WTC11 (cell line): ENCODE results near the gene WDPCP. TPM values are rescaled to one million over a fixed set of nuclear protein-coding genes. Genes with fewer than 3 reads are reported as not detected.

Experiments used
- ATAC-seq: fragments of 200-7000 bp; cut with Tn5 transposase; 2 replicates; pipeline ENCODE4 v1.10.0; 2021; ENCODE audit warnings: mild to moderate bottlenecking, moderate library complexity
- CTCF ChIA-PET: fragments of 300-600 bp; sonication (Branson Sonifier 250); formaldehyde crosslinking; loops from one replicate; lab custom pipeline; 2021; ENCODE audit warnings: antibody characterized with exemption; lab: Charles Lee
- POLR2A ChIA-PET: fragments of 350-600 bp; sonication (Branson Sonifier 250); formaldehyde crosslinking; loops from one replicate; lab custom pipeline; 2021; ENCODE audit warnings: antibody characterized with exemption; lab: Charles Lee
- DNase-seq: peaks from one replicate; pipeline ENCODE4 v3.0.0; 2021; ENCODE audit warnings: low spot score
- H3K27ac Mint-ChIP-seq: 2 replicates; pipeline ENCODE4 v1.8.0; 2021; ENCODE audit warnings: mixed read lengths
- H3K27me3 Mint-ChIP-seq: 2 replicates; pipeline ENCODE4 v1.8.0; 2021; ENCODE audit warnings: low read depth, mild to moderate bottlenecking, moderate library complexity, mixed read lengths
- H3K36me3 Mint-ChIP-seq: 2 replicates; pipeline ENCODE4 v1.8.0; 2021; ENCODE audit warnings: mixed read lengths
- H3K4me1 Mint-ChIP-seq: 2 replicates; pipeline ENCODE4 v1.8.0; 2022; ENCODE audit warnings: mixed read lengths
- H3K4me3 Mint-ChIP-seq: 2 replicates; pipeline ENCODE4 v1.8.0; 2021; ENCODE audit warnings: mild to moderate bottlenecking, moderate library complexity, mixed read lengths
- H3K9me3 Mint-ChIP-seq: 2 replicates; pipeline ENCODE4 v1.8.0; 2021; ENCODE audit warnings: mixed read lengths
- CDX4 ChIP-seq: fragments of 250-450 bp; sonication (Bioruptor Pico); IDR thresholded peaks from 2 replicates; pipeline ENCODE4 v1.9.0; 2021; ENCODE audit warnings: moderate library complexity, mild to moderate bottlenecking, inconsistent platforms, borderline replicate concordance
- CREB1 ChIP-seq: sonication (generic); formaldehyde crosslinking; IDR thresholded peaks from 2 replicates; pipeline ENCODE4 v1.8.0; 2023; ENCODE audit warnings: mild to moderate bottlenecking, missing genetic modification reagents
- CREM ChIP-seq: sonication (generic); formaldehyde crosslinking; IDR thresholded peaks from 2 replicates; pipeline ENCODE4 v1.8.1; 2022; ENCODE audit warnings: mild to moderate bottlenecking, missing genetic modification reagents, moderate library complexity
- ELF4 ChIP-seq: sonication (generic); formaldehyde crosslinking; IDR thresholded peaks from 2 replicates; pipeline ENCODE4 v1.8.1; 2022; ENCODE audit warnings: low read depth, mild to moderate bottlenecking, moderate library complexity, missing genetic modification reagents
- EMX1 ChIP-seq: fragments of 250-450 bp; sonication (Bioruptor Pico); IDR thresholded peaks from 2 replicates; pipeline ENCODE4 v1.8.0; 2021; ENCODE audit warnings: mild to moderate bottlenecking
- JUN ChIP-seq: sonication (generic); formaldehyde crosslinking; IDR thresholded peaks from 2 replicates; pipeline ENCODE4 v1.8.0; 2023; ENCODE audit warnings: mild to moderate bottlenecking, missing genetic modification reagents
- KAT7 ChIP-seq: sonication (generic); formaldehyde crosslinking; IDR thresholded peaks from 2 replicates; pipeline ENCODE4 v1.8.1; 2023; ENCODE audit warnings: missing genetic modification reagents, mild to moderate bottlenecking, borderline replicate concordance
- MXD4 ChIP-seq: fragments of 250-450 bp; sonication (Bioruptor Pico); IDR thresholded peaks from 2 replicates; pipeline ENCODE4 v1.8.0; 2021; ENCODE audit warnings: mild to moderate bottlenecking, moderate library complexity, borderline replicate concordance
- NFYB ChIP-seq: sonication (generic); formaldehyde crosslinking; conservative IDR thresholded peaks from 2 replicates; pipeline ENCODE4 v1.8.0; 2022; ENCODE audit warnings: low read depth, missing genetic modification reagents
- OVOL2 ChIP-seq: fragments of 250-450 bp; sonication (Bioruptor Pico); IDR thresholded peaks from 2 replicates; pipeline ENCODE4 v1.9.0; 2021; ENCODE audit warnings: mild to moderate bottlenecking, borderline replicate concordance
- PRRX2 ChIP-seq: fragments of 250-450 bp; sonication (Bioruptor Pico); IDR thresholded peaks from 2 replicates; pipeline ENCODE4 v1.8.0; 2021; ENCODE audit warnings: mild to moderate bottlenecking
- SMAD4 ChIP-seq: sonication (generic); formaldehyde crosslinking; IDR thresholded peaks from 2 replicates; pipeline ENCODE4 v1.8.0; 2022; ENCODE audit warnings: mild to moderate bottlenecking, missing genetic modification reagents
- USF2 ChIP-seq: sonication (generic); formaldehyde crosslinking; IDR thresholded peaks from 2 replicates; pipeline ENCODE4 v1.8.1; 2023; ENCODE audit warnings: mild to moderate bottlenecking, missing genetic modification reagents, moderate library complexity
- ZNF138 ChIP-seq: sonication (generic); formaldehyde crosslinking; conservative IDR thresholded peaks from 2 replicates; pipeline ENCODE4 v1.8.1; 2022; ENCODE audit warnings: mild to moderate bottlenecking, moderate library complexity, missing genetic modification reagents
- ZNF317 ChIP-seq: sonication (generic); formaldehyde crosslinking; IDR thresholded peaks from 2 replicates; pipeline ENCODE4 v1.8.1; 2023; ENCODE audit warnings: low read depth, mild to moderate bottlenecking, moderate library complexity, missing genetic modification reagents, borderline replicate concordance
- ZNF396 ChIP-seq: fragments of 250-450 bp; sonication (Bioruptor Pico); IDR thresholded peaks from 2 replicates; pipeline ENCODE4 v1.8.0; 2021; ENCODE audit warnings: mild to moderate bottlenecking, moderate library complexity, borderline replicate concordance
- ZNF671 ChIP-seq: fragments of 250-450 bp; sonication (Bioruptor Pico); IDR thresholded peaks from 2 replicates; pipeline ENCODE4 v1.8.0; 2021; ENCODE audit warnings: mild to moderate bottlenecking
- total RNA-seq: library from RNA; stranded (reverse); gene quantifications from 3 replicates; pipeline ENCODE4 v1.2.3, GENCODE V29; 2021
- TF ChIP-seq, protein P1 (sequence below): sonication (generic); formaldehyde crosslinking; IDR thresholded peaks from 2 replicates; pipeline ENCODE4 v1.8.0; 2023; ENCODE audit warnings: missing genetic modification reagents, mild to moderate bottlenecking, borderline replicate concordance
- TF ChIP-seq, protein P2 (sequence below): sonication (generic); formaldehyde crosslinking; IDR thresholded peaks from 2 replicates; pipeline ENCODE4 v1.8.1; 2023; ENCODE audit warnings: mild to moderate bottlenecking, moderate library complexity, missing genetic modification reagents
- TF ChIP-seq, protein P3 (sequence below): sonication (generic); formaldehyde crosslinking; IDR thresholded peaks from 2 replicates; pipeline ENCODE4 v1.8.1; 2022; ENCODE audit warnings: mild to moderate bottlenecking, moderate library complexity, missing genetic modification reagents

The WDPCP gene
- total RNA-seq, 1 experiment from 2014 or later: 10.9 TPM

DNA sequence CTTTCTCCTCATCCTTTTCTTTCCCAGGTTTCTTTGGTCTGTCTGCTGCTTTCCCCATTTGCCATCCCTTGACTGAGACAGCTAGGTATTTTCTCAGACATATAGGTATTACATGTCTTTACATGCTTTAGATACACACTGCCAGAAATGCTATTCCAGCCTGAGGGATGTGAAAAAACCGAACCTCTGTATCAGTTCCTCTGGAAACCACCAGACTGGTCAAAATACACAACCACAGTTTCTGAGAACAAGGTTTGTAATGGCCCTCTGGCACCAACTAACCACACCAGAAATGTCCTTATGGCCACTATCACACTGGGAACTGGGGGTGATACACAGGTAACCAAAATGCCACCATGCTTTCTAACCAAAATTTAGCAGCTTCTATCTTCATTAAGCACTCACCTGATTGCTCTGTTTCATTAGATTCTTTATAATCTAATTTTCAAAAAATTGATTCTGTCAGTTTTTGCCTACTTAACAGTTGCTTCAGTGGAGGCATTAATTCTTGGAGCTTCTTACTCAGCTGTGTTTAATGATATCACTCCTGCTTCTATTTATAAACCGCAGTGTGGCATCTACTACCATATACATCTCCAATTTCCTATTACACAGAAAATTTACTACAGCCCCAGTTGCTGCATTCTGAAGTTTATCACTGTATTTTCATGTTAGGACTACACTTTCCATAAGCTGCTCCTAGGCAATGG lies 243.5 kb downstream of the WDPCP start:
- ATAC-seq: no peak
- no peak overlapping the region for H3K4me3 Mint-ChIP-seq
- peaks cover 17% of the 10 kb centered on the region for H3K4me1 Mint-ChIP-seq
- no peak overlapping the region for H3K27ac Mint-ChIP-seq
- ChIA-PET POLR2A (no interaction called here), CTCF (no interaction called here)
- H3K9me3 Mint-ChIP-seq: peaks cover 24% of the 10 kb centered on the region
- peaks cover 16% of the 10 kb centered on the region for H3K36me3 Mint-ChIP-seq
- TF ChIP-seq ZNF396 (CRISPR knock-in tag) (no peak), CREM (CRISPR knock-in tag) (no peak), KAT7 (CRISPR knock-in tag) (no peak), USF2 (no peak), OVOL2 (no peak), PRRX2 (no peak), CREB1 (CRISPR knock-in tag) (no peak), MXD4 (CRISPR knock-in tag) (no peak), ZNF671 (CRISPR knock-in tag) (no peak)
- TF ChIP-seq, protein P1, sequence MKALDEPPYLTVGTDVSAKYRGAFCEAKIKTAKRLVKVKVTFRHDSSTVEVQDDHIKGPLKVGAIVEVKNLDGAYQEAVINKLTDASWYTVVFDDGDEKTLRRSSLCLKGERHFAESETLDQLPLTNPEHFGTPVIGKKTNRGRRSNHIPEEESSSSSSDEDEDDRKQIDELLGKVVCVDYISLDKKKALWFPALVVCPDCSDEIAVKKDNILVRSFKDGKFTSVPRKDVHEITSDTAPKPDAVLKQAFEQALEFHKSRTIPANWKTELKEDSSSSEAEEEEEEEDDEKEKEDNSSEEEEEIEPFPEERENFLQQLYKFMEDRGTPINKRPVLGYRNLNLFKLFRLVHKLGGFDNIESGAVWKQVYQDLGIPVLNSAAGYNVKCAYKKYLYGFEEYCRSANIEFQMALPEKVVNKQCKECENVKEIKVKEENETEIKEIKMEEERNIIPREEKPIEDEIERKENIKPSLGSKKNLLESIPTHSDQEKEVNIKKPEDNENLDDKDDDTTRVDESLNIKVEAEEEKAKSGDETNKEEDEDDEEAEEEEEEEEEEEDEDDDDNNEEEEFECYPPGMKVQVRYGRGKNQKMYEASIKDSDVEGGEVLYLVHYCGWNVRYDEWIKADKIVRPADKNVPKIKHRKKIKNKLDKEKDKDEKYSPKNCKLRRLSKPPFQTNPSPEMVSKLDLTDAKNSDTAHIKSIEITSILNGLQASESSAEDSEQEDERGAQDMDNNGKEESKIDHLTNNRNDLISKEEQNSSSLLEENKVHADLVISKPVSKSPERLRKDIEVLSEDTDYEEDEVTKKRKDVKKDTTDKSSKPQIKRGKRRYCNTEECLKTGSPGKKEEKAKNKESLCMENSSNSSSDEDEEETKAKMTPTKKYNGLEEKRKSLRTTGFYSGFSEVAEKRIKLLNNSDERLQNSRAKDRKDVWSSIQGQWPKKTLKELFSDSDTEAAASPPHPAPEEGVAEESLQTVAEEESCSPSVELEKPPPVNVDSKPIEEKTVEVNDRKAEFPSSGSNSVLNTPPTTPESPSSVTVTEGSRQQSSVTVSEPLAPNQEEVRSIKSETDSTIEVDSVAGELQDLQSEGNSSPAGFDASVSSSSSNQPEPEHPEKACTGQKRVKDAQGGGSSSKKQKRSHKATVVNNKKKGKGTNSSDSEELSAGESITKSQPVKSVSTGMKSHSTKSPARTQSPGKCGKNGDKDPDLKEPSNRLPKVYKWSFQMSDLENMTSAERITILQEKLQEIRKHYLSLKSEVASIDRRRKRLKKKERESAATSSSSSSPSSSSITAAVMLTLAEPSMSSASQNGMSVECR (CRISPR knock-in tag): no peak
- no peak for DNase-seq
- H3K27me3 Mint-ChIP-seq: no peaks in the 10 kb centered on the region; the same call in 1 of the 2 replicates

DNA sequence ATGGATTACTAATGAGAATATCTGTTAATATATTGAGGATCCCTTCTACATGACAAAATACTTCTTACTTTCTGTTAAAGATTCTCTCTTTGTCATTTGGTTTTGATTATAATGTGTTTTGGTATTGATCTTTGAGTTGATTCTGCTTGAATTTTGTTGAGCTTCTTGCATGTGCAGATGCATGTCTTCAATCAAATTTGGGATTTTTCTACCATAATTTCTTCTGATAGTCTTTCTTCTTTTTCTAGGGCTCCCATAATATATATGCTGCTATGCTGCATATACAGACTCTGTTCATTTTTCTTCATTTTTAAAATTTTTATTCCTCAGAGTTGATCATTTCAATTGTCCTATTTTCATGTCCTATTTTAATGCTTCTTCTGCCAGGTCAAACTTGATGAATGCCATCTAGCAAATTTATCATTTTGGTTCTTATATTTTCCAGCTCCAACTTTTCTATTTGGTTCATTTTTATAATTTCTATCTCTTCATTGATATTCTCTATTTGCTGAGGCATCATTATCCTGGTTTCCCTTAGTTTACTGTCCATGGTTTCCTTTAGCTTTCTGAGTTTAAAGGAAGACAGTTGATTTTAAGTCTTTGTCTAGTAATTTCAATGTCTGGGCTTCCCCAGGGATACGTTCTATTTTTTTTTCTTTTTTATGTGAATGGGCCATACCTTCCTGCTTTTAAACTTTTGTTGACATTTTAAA lies 244.7 kb downstream of the WDPCP start:
- ATAC-seq: no peak
- H3K4me3 Mint-ChIP-seq: no peak overlapping the region

DNA sequence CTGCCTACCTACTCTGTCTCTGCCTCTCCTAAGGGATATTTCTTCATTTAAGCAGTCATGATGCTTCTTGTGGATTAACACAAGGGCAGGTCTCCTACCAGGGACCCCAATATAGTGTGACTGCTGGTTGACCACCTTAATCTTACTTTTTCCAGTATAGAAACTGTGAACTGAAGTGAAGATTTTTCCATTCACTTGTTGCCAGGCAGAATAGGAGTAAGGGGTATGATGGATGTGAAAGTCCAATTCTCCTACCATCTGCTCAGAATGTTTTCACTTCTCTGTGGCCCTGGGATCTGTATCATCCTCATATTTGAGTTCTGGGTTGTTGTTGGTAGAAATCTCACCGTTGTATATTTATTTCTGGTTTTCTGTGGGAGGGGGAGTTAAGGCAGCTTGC lies 247.8 kb downstream of the WDPCP start:
- Mint-ChIP-seq H3K4me3 (no peak overlapping the region), H3K27ac (no peak overlapping the region), H3K36me3 (peaks cover 18% of the 10 kb centered on the region), H3K4me1 (peaks cover 15% of the 10 kb centered on the region), H3K9me3 (peaks cover 34% of the 10 kb centered on the region), H3K27me3 (no peaks in the 10 kb centered on the region; the same call in 1 of the 2 replicates)
- ATAC-seq (no peak), DNase-seq (no peak)
- CTCF ChIA-PET: no interaction called here
- POLR2A ChIA-PET: no interaction called here
- TF ChIP-seq ELF4 (CRISPR knock-in tag): no peak
- TF ChIP-seq USF2: no peak
- no peak for TF ChIP-seq ZNF317
- no peak for TF ChIP-seq JUN
- TF ChIP-seq EMX1 (CRISPR knock-in tag): no peak
- no peak for TF ChIP-seq SMAD4 (CRISPR knock-in tag)
- TF ChIP-seq CDX4 (CRISPR knock-in tag): no peak
- TF ChIP-seq, protein P2, sequence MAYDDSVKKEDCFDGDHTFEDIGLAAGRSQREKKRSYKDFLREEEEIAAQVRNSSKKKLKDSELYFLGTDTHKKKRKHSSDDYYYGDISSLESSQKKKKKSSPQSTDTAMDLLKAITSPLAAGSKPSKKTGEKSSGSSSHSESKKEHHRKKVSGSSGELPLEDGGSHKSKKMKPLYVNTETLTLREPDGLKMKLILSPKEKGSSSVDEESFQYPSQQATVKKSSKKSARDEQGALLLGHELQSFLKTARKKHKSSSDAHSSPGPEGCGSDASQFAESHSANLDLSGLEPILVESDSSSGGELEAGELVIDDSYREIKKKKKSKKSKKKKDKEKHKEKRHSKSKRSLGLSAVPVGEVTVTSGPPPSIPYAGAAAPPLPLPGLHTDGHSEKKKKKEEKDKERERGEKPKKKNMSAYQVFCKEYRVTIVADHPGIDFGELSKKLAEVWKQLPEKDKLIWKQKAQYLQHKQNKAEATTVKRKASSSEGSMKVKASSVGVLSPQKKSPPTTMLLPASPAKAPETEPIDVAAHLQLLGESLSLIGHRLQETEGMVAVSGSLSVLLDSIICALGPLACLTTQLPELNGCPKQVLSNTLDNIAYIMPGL (CRISPR knock-in tag): no peak

More for the DNA sequence above, 244.7 kb downstream of the WDPCP start:
- CTCF ChIA-PET: no interaction called here
- peaks cover 17% of the 10 kb centered on the region for H3K4me1 Mint-ChIP-seq
- no peaks in the 10 kb centered on the region; the same call in 1 of the 2 replicates for H3K27me3 Mint-ChIP-seq
- no peak for DNase-seq
- peaks cover 16% of the 10 kb centered on the region for H3K36me3 Mint-ChIP-seq
- POLR2A ChIA-PET: no interaction called here
- H3K9me3 Mint-ChIP-seq: peaks cover 24% of the 10 kb centered on the region
- no peak overlapping the region for H3K27ac Mint-ChIP-seq
- TF ChIP-seq ZNF138 (CRISPR knock-in tag) (no peak), NFYB (CRISPR knock-in tag) (no peak)
- TF ChIP-seq, protein P3, sequence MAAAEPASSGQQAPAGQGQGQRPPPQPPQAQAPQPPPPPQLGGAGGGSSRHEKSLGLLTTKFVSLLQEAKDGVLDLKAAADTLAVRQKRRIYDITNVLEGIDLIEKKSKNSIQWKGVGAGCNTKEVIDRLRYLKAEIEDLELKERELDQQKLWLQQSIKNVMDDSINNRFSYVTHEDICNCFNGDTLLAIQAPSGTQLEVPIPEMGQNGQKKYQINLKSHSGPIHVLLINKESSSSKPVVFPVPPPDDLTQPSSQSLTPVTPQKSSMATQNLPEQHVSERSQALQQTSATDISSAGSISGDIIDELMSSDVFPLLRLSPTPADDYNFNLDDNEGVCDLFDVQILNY (CRISPR knock-in tag): no peak
